Lower leg skin (tissue), 3 donors: ENCODE measurements around the gene CCT6B.

Source experiments
- POLR2A ChIP-seq, 2 donors: fragments of 450-650 bp; IDR thresholded peaks; one replicate each; pipeline ENCODE4 v1.6.1; 2016 to 2017; ENCODE audit warnings: antibody characterized with exemption in 2 of 2, mild to moderate bottlenecking in 1 of 2, moderate library complexity in 1 of 2
- TF ChIP-seq, protein P1 (sequence below), 3 donors: fragments of 450-650 bp; IDR thresholded peaks; one replicate each; pipeline ENCODE4 v1.5.1; 2016; ENCODE audit warnings: antibody characterized with exemption in 3 of 3, mild to moderate bottlenecking in 3 of 3, moderate library complexity in 2 of 3

GRCh38 chr17:34974179-34974578, 12.9 kb upstream of the CCT6B start:
- TF ChIP-seq, protein P1, sequence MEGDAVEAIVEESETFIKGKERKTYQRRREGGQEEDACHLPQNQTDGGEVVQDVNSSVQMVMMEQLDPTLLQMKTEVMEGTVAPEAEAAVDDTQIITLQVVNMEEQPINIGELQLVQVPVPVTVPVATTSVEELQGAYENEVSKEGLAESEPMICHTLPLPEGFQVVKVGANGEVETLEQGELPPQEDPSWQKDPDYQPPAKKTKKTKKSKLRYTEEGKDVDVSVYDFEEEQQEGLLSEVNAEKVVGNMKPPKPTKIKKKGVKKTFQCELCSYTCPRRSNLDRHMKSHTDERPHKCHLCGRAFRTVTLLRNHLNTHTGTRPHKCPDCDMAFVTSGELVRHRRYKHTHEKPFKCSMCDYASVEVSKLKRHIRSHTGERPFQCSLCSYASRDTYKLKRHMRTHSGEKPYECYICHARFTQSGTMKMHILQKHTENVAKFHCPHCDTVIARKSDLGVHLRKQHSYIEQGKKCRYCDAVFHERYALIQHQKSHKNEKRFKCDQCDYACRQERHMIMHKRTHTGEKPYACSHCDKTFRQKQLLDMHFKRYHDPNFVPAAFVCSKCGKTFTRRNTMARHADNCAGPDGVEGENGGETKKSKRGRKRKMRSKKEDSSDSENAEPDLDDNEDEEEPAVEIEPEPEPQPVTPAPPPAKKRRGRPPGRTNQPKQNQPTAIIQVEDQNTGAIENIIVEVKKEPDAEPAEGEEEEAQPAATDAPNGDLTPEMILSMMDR (IDR thresholded peaks at IDR 0.05): no peak
- TF ChIP-seq POLR2A (IDR thresholded peaks at IDR 0.05): no peak
